Suprapubic skin (tissue), 3 donors: ENCODE measurements around the gene DCTD.

Experiments used
- CTCF ChIP-seq, 2 donors: fragments of 200-600 bp in 1 of 2; fragments of 450-650 bp in 1 of 2; sonication (generic) in 1 of 2; IDR thresholded peaks; one replicate each; pipeline ENCODE4 v1.5.1; 2016 to 2019; ENCODE audit warnings: antibody characterized with exemption in 2 of 2, mild to moderate bottlenecking in 1 of 2, moderate library complexity in 1 of 2
- POLR2AphosphoS5 ChIP-seq, 3 donors: sonication (generic); formaldehyde crosslinking; IDR thresholded peaks; one replicate each; pipeline ENCODE4 v1.6.1; 2017; ENCODE audit warnings: antibody characterized with exemption in 3 of 3

- TF ChIP-seq CTCF (IDR thresholded peaks at IDR 0.05) = no peak
- TF ChIP-seq POLR2AphosphoS5 (IDR thresholded peaks at IDR 0.05) = no peak
Observed at GRCh38 chr4:182893474-182894080, 23.6 kb downstream of the DCTD start.
